Heart left ventricle (tissue), 13 donors: Measurements from ENCODE around the gene EFHD1.

Experiments used
- POLR2A ChIP-seq, 2 donors: fragments of 450-650 bp; IDR thresholded peaks; one replicate each; pipeline ENCODE4 v1.6.1; 2017; ENCODE audit warnings: antibody characterized with exemption in 2 of 2, mild to moderate bottlenecking in 2 of 2, moderate library complexity in 2 of 2
- TF ChIP-seq, protein P1 (sequence below), 12 donors: fragments of 200-600 bp; sonication (generic) in 4 of 12; IDR thresholded peaks; one replicate each; pipeline versions ENCODE4 v1.5.0 to v1.8.0; 2018 to 2022; ENCODE audit warnings: antibody characterized with exemption in 12 of 12, mild to moderate bottlenecking in 5 of 12
- donor health status: ischemic (EF 13 %, LVEDD 7.1; RV severe dilation, severe dysfunction).
- donor health status: DM: no; HTN: yes; CAD: no.
- donor health status: DM: no; HTN: no; CAD: no.
- donor health status: ischemic (EF 25% LVEDD 6.9; RV normal size, moderate dysfunction).
- donor health status: ischemic (EF 25% LVEDD 5.7; RV mildly dilated, moderate dysfunction).
- donor health status: ischemic (EF 35%, LVEDD 5.7; RV mildly dilated, moderate dysfunction).
- donor health status: nonischemic (EF 11% LVEDD 7.7; RV severe dilation, severe dysfunction).
- donor health status: DM: yes; HTN: yes; CAD: no.
- donor health status: PGD.
- donor health status: ischemic (EF 29% LVEDD 5.4; RV normal size, mild dysfunction).
- donor health status: nonischemic (EF 23%, LVEDD 6.1; RV moderate dilation, normal function).

DNA sequence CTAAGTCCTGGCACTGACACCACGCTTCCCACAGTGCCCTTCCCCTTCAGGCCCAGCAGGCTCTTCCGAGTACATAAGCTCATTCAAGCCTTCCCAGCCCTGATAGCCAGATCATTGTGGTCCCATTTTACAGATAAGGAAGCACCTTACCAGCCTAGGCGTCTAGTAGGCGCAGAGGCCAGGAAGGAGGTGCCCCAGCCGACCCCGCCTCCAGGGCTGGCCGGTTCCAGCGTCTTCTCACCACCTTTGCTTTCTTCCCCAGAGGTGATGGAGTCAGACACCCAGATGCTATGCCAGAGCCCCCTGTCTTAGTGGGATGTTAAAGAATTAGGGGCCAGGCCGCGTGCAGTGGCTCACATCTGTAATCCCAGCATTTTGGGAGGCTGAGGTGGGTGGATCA lies 28.9 kb upstream of the EFHD1 start:
- TF ChIP-seq, protein P1, sequence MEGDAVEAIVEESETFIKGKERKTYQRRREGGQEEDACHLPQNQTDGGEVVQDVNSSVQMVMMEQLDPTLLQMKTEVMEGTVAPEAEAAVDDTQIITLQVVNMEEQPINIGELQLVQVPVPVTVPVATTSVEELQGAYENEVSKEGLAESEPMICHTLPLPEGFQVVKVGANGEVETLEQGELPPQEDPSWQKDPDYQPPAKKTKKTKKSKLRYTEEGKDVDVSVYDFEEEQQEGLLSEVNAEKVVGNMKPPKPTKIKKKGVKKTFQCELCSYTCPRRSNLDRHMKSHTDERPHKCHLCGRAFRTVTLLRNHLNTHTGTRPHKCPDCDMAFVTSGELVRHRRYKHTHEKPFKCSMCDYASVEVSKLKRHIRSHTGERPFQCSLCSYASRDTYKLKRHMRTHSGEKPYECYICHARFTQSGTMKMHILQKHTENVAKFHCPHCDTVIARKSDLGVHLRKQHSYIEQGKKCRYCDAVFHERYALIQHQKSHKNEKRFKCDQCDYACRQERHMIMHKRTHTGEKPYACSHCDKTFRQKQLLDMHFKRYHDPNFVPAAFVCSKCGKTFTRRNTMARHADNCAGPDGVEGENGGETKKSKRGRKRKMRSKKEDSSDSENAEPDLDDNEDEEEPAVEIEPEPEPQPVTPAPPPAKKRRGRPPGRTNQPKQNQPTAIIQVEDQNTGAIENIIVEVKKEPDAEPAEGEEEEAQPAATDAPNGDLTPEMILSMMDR (IDR thresholded peaks at IDR 0.05), result no peak
- no peak for TF ChIP-seq POLR2A (IDR thresholded peaks at IDR 0.05)
